ENCODE data around the gene CCDC85C.
"Not testable (repeated sequence)": the region's sequence is repeated elsewhere in the genome, so short reads cannot be mapped to it uniquely, and the experiment has no call there.

CCDC85C gene

DNA sequence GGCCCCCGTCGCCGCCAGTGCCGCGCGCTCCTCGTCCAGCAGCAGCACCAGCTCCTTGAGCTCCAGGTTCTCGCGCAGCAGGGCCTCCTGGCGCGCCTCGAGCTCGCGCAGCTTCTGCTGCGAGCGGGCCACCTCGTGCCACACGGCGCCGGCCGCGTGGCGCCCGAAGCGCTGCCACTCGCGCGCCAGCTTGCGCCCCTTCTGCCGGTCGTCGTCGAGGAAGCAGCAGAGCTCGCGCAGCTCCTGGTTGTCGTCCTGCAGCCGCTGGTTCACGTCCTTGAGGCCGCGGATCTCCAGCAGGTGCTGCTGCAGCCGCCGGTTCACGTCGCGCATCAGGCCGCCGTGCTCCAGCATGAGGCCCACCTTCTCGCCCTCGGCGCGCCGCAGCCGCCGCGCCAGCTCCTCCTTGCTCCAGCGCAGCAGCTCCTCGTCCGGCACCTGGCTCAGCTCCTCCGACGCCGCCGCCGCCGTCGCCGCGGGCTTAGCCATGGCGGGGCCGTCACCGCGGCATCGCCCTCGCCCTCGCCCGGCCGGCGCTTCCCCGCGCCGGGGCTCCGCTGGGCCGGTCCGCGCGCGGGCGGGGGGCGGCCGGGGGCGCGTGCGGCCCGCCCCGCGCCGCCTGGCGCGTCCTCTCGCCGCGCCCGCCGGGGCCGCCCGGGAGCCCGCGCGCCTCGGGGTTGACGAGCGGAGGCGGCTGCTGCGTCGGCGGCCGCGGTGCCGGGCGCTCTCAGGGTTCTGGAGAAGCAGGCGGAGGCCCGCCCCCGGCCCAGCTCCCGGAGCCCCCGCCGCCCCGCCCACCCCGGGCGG is at the start of gene CCDC85C:
TSS of gene CCDC85C (minus strand) at position 737 of the 807 bp plus-strand sequence. CDS start at position 489, 248 bp downstream.
- peak; percentile 43 for DNase-seq

DNA sequence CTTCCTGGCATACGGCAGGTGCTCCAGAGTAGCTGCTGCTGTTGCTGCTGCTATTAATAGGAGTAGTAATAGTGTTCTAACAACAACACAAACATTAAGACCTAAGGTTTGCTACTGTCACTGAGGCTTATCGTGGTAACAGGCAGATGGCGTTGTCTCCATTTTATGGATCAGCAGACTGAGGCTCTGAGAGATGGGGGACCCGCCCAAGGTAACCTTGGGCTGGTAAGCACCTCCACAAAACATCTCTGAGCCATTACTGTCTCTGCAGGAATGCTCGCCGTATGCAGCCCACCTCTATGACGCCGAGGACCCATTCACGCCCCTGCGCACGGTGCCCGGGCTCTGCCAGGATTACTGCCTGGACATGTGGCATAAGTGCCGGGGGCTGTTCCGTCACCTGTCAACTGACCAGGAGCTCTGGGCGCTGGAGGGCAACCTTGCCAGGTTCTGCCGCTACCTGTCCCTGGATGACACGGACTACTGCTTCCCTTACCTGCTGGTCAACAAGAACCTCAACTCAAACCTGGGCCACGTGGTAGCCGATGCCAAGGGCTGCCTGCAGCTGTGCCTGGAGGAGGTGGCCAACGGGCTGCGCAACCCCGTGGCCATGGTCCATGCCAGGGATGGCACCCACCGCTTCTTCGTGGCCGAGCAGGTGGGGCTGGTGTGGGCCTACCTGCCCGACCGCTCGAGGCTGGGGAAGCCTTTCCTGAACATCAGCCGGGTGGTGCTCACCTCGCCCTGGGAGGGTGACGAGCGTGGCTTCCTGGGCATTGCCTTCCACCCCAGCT is 48.1 kb upstream of the CCDC85C start:
- no peak for DNase-seq

DNA sequence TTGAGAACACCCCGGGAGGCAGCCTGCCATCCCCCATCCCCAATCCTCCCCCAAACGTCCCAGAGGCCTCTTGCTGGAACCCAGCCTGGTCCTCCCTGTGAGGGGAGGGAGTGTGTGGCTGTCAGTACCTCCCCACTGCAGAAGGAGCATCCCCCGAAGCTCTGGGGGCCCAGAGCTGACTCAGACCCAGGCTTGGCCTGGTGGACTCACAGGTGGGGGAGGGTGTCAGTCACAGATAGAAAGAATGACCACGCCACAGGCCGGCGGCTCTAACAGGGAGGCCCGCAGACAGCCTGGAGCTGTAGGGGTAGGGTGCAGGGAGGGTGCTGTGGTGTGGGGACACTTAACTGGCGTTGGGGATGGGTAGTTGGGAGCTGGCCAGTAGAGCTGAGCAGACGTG is 46.2 kb upstream of the CCDC85C start:
- DNase-seq = no peak

DNA sequence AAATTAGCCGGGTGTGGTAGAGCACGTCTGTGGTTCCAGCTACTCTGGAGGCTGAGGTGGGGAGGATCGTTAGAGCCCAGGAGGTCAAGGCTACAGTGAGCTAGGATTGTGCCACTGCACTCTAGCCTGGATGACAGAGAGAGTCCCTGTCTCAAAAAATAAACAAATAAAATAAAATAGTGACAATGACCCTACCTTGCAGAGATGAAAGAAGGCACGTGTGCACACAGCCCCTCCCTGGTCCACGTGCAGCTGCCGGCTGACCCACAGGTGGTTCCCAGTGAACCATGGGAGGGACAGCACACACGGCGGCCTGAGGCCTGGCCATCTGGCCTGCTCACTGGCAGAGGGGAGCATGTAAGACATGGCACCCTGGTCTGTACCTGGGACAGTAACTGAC is 45.6 kb upstream of the CCDC85C start:
- no peak for DNase-seq

GRCh38 chr14:99649219-99649618 is 45.2 kb upstream of the CCDC85C start:
- peak; percentile 66 for DNase-seq

DNA sequence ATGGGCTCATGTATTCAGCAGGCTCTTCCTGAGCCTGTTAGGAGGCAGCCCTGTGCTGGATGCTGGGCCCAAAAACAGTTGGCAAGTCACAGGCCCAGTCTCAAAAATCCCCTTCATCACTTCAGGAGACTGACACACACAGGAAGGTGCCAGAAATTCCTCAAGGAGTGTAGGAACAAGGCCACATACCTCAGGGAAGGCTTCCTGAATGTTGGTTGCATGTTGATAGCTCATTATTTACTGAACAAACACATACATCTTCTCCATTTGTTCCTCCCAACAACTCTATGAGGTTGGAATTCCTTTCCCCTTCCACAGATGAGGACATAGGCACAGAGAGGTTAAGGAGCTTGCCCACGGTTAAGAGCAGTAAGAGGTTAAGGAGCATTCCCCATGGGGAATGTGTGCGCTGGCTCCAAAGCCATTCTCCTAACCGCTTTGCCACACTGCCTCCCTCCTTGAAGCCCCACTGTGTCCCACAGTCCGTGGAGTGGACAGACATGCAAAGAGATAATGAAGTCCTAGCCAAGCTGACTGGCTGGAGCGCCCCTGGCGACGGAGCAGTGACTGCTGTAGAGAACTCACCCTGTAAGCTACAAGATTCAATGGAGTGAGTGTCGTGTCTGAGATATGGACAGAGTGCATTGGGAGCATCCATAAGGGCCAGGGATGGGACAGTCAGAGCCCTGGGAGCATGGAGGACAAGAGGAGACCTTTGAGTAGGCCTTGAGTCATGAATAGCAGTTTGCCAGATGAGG is 44.2 kb upstream of the CCDC85C start:
- DNase-seq = no peak

GRCh38 chr14:99647411-99647810 is 43.4 kb upstream of the CCDC85C start:
- no peak for DNase-seq

DNA sequence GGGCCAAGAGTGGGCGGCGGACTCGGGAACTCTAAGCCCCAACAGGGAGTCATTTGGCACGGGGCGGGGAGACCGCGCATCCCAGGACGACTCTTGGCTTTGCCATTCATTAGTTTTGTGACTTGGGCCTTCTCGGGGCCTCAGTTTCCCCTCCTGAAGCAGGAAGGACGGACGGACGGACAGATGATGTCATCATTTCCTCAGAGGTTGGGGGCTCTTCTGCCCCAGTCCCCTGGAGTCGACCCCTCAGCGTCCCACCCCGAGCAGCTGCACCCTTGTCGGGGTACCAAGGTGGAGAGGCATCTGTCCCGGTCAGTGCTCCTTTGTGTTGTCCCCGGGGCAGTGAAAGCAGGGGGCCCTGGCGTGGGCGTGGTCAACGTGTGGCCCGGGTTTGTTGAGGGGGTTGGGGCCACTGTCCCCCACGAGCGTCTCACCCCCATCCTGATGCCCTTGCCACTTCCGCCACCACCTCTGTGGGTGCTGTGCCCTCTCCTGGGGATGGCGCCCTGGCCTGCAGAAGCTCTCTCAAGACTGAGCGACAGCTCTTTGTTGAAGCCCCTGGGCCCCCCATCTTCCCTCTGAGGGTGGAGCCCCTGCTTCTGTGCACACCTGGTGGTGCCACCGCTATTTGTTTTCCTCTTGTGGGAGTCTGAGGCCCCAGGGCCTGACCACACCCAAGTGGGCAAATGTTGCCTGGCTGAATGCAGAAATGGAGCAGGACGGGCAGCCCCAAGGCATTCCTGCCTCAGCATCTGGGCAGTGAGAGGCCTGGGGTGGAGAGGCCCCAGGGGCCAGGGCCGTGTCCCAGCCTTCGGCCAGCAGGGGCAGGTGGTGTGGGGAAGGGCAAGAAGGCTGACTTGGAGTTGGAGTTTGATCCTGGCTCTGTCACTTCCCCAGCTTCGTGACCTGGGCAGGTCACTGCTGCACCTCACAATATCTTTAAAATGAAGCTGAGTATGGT is 41.8 kb upstream of the CCDC85C start:
- no peak for DNase-seq

GRCh38 chr14:99644723-99645544 is 40.9 kb upstream of the CCDC85C start, which contains the start of gene HHIPL1:
HHIPL1 (plus strand) TSS chr14:99645129; CDS start chr14:99645208, 79 bp downstream.
- no peak for DNase-seq

DNA sequence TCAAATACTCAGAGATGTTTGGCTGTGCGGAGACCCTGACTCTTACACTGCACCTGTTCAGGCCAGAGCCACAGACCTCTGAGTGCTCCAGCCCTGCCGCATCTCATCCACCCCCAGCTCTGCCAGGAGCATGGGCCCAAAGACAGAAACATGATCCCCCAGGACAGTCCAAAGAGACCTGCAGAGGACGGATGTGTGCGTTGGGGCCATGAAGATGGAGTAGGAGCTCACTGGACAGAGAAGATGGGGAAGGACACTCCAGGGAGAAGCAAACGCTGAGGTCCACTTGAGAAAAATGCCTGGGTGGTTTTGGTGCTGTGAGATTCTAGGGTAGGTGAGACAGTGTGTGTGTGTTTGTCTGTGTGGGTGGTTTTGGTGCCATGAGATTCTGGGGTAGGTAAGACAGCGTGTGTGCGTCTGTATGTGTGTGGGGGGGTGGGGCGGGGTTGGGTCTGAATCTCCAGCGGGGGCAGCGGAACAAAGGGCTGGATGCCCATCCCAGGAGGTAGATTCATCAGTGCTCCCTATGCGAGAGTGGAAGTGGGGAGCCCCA is 40.1 kb upstream of the CCDC85C start:
- DNase-seq = no peak

DNA sequence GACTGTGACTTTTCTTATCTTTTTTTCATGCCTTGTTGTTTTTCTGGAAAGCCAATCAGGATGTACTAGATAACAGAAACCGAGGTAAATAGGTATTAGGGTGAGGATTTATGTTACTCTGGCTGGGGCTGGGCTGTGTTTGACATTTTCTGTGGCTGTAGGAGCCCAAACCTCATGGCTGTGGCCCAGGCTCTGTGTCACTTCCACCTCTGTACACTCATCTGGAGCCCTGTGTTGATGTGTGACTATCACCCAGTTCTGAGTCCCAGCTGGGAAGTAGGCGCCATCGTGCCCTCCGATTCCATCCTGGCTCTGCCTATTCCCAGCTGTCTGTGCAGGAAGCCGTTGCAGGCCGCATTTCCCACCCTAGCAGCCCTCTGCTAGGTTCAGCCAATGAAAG is 39.3 kb upstream of the CCDC85C start:
- DNase-seq = no peak

- not testable (repeated sequence) for DNase-seq
Measured at GRCh38 chr14:99642771-99643170, 38.8 kb upstream of the CCDC85C start.

DNA sequence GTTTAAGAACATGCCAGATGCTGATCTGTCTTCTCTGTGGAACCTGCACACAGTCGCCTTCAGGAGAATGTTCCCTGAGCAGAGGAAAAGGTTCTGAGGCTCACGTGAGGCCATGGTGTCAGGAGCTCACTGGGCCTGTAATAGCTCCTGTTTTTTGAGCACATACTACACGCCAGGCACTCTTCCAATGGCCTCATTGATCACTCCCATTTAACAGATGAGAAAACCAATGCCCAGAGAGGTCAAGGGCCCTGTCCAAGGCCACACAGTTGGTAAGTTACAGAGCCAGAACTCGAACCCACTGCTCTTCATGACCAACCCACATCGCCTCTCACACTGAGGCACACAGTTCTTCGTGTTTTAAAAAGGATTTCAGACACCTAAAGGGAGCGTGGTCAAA is 33.6 kb upstream of the CCDC85C start:
- no peak for DNase-seq

DNA sequence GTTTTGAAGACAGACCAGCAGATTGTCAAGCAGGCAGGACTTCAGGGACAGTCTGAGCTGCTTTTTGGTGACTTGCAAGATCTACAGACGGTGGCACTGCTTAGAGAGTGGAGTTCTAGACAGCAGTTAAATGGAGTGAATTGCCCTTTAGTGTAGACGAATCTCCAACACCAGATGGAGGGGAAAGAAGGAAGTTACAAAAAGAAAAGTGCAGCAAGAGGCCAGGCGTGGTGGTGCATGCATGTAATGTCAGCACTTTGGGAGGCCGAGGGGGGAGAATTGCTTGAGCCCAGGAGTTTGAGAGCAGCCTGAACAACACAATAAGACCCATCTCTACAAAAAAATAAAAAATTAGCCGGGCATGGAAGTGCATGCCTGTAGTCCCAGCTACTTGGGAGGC is 32.5 kb upstream of the CCDC85C start:
- no peak for DNase-seq

DNA sequence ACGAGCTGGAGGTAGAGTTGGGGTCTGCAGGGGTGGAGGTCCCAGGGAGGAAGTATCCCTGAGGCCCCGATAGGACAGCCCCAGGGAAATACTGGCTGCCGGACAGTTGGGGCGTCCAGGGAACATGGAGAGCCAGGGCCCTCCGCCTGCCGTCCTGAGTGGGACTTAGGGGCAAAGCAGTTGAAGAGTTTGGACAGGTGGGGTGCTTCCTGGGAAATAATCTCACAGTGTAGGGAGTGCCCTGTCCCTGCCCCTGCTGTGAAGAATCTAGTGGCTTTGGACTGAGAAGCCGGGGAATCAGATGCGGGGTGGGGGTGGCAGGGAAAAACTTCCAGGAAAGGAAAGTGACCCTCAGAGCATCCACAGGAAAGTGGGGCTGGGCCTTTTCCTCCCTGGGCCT is 31.1 kb upstream of the CCDC85C start:
- no peak for DNase-seq

DNA sequence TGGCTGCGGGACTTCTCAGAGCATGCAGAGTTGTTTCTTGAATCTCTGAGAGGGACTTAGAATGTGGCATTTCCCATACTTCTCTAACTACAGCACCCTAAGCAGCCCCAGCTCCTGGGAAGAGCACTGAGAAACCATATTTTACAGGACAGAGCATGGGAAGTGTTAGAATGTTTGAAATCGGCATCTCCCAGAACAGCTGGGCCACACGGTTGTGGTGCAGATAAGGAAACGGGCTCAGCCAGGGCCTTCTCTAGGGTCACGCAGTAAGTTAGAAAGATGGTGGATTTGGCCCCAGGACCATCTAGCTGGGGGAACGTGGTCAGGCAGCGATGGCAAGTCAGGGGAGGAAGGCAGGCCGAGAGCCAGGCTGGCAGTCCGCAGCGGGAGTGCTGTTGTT is 30.4 kb upstream of the CCDC85C start:
- DNase-seq = no peak

DNA sequence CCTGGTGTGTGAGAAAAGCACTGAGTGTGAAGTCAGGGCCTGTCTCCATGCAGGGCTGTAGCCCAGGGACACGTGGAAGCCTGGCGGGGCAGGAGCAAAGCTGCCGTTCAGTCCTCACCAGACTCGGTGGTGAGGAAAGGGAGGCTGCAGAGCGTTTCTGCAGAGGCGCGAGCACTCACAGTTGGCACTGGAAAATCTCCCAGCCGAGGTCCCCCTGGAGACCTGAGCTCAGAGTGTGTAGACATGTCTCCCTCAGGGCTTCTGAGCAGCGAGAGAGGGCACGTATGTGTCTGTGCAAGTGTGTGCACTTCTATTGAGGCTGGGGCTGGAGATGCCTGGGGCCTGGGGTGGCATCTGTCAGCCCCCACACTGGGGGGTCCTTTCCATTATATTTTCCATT is 29.9 kb upstream of the CCDC85C start:
- no peak for DNase-seq

GRCh38 chr14:99633141-99633540 is 29.1 kb upstream of the CCDC85C start:
- no peak for DNase-seq

DNA sequence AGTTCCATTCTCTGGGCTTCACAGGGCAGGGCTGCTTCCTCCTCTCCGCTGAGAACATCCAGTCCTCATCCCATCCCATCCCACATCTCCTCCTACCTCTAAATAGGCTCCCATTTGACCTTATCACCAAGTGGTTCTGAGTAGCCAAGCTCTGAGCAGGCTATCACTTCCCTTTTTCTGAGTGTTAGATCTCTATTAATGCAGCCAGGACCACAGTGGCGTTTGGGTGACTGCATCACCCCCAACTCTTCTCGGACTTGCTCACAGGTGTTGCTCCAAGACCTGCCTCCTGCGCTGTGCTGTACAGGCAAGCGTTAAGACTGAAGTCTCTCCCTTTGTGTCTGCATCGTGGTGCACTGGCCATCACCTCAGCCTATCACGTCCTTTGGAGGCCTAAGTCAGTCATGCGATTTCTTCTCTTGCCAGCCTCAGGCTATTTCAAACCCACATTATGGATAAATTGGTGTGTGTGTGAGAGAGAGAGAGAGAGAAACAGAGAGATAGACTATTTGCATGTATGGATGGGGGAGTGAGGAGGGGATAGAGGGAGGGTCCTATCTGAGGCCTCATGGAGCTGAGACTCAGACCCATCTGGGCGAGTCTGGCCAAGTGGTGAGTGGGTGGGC is 28.5 kb upstream of the CCDC85C start:
- DNase-seq = no peak

- no peak for DNase-seq
Measured at GRCh38 chr14:99630202-99630601, 26.2 kb upstream of the CCDC85C start.
